ENCODE data around the gene LRMDA.

DNA sequence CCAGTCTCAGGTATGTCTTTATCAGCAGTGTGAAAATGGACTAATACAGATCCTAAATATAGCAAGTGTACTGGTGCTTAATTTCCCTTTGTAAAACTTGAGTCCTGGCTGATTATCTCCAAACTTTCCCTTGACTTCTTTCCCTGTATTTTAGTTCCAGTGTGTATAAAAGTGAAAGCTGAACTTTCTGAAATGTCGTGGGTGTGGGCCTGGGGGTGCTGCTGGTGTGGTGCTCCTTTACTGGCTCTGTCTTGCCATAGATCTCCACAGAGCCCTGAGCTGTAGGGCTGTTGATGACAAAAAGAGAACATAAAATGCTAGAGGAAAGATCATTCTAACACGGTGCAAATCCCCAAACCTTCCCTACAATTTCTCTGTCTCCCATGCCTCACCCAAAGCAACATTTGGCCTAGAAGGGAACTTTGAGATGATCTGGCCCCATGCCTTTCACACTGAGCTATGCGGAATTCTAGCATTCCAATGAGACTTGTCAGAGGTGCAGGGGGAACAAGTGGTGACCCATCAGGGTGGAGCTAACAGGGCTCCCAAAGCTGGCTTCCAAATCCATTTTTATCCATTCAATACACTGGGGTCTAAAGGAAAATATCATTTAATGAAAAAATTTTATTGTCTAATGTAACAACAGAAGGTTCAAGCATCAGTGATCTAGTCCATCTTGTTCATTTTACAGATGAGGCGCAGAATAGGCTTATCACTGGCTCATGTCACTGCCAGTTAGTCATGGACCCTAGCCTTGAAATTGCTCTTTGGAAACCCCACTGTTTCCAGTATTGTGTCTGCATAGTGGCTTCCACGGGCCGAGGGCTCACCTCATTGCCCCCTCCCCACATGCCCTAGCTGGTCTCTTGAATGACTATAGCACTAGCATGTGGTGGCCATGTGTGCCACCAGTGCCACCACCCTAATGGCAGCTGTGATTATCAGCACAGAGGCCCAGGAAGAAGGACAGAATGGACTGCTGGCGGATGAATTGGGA is 1000.9 kb downstream of the LRMDA start:
- TF ChIP-seq, protein P1, sequence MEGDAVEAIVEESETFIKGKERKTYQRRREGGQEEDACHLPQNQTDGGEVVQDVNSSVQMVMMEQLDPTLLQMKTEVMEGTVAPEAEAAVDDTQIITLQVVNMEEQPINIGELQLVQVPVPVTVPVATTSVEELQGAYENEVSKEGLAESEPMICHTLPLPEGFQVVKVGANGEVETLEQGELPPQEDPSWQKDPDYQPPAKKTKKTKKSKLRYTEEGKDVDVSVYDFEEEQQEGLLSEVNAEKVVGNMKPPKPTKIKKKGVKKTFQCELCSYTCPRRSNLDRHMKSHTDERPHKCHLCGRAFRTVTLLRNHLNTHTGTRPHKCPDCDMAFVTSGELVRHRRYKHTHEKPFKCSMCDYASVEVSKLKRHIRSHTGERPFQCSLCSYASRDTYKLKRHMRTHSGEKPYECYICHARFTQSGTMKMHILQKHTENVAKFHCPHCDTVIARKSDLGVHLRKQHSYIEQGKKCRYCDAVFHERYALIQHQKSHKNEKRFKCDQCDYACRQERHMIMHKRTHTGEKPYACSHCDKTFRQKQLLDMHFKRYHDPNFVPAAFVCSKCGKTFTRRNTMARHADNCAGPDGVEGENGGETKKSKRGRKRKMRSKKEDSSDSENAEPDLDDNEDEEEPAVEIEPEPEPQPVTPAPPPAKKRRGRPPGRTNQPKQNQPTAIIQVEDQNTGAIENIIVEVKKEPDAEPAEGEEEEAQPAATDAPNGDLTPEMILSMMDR (conservative IDR thresholded peaks at IDR 0.05; ENCODE audit: low read depth, low read length): no peak
- no peak for TF ChIP-seq EZH2 (IDR thresholded peaks at IDR 0.05; ENCODE audit: borderline replicate concordance, low read depth, low read length, poor library complexity, severe bottlenecking)
